Measurements from ENCODE around the gene SSTR5.
"Not testable (repeated sequence)": the region's sequence is repeated elsewhere in the genome, so short reads cannot be mapped to it uniquely, and the experiment has no call there.

The SSTR5 gene

DNA sequence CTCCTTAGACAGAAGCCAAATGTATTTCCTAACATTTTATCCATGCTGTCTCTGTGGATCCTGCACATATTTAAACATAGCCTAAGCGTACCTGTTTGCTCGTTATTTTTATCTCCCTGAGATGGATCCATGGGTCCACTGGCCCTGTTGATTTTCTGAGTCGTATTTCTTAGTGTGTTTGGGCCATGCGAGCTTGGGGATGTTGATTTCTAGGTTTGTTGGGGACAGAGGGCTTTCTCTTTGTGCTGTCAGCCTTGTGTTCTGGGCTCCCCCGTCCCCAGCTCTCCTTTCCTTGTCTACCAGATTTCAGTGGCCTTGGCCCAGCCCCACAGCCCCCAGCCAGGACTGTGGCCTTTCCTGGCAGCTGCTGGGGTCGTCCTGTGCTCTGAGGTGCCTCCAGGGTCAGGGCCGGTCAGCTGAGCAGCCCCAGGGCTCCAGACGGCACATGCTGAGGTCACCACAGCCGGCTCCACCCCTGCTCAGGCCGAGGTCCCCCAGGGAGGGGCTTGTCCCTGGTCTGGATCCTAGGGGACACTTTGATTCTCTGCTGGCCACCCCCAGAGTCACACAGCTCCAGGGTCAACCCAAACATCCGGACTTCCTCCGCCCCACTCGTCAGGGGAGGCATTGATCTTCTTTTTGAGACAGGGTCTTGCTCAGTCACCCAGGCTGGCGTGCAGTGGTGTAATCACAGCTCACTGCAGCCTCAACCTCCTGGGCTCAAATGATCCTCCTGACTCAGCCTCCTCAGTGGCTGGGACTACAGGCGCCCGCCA is 4.4 kb downstream of the SSTR5 start:
- DNase-seq = no peak

GRCh38 chr16:1077877-1078578 is 5.5 kb downstream of the SSTR5 start:
- no peak for DNase-seq

DNA sequence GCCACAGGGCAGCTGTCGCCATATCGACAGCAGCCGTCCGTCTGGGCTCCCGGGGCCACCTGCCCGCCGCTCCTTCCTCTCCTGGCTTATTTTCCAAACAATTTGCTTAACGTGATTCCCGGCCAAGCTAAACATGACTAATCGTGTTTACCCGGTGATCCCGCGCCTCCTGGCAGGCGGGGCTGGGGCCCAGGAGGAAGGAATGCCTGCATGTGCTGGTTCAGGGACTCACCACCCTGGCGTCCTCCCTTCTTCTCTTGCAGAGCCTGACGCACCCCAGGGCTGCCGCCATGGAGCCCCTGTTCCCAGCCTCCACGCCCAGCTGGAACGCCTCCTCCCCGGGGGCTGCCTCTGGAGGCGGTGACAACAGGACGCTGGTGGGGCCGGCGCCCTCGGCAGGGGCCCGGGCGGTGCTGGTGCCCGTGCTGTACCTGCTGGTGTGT is 6.1 kb downstream of the SSTR5 start:
- DNase-seq = no peak

DNA sequence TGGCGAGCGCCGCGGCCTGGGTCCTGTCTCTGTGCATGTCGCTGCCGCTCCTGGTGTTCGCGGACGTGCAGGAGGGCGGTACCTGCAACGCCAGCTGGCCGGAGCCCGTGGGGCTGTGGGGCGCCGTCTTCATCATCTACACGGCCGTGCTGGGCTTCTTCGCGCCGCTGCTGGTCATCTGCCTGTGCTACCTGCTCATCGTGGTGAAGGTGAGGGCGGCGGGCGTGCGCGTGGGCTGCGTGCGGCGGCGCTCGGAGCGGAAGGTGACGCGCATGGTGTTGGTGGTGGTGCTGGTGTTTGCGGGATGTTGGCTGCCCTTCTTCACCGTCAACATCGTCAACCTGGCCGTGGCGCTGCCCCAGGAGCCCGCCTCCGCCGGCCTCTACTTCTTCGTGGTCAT is 6.8 kb downstream of the SSTR5 start:
- DNase-seq = no peak

DNA sequence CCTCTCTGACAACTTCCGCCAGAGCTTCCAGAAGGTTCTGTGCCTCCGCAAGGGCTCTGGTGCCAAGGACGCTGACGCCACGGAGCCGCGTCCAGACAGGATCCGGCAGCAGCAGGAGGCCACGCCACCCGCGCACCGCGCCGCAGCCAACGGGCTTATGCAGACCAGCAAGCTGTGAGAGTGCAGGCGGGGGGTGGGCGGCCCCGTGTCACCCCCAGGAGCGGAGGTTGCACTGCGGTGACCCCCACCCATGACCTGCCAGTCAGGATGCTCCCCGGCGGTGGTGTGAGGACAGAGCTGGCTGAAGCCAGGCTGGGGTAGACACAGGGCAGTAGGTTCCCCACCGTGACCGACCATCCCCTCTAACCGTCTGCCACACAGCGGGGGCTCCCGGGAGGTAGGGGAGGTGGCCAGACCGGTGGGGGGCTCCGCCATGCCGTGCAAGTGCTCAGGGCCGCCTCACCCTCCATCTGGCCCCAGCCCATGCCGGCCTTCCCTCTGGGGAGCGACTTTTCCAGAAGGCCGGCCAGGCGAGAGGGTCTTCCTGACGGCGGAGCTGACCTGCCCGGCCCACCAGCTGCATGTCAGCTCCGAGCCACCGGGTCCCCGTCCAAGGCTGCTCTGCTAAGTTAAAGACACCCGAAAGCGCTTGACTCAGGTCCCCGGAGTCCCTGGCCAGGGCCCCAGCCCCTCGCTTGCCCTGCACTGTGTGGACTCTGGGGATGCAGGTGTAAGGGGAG is 7.4 kb downstream of the SSTR5 start:
- no peak for DNase-seq

- DNase-seq = no peak
Measured at GRCh38 chr16:1080801-1081733, 8.5 kb downstream of the SSTR5 start.

- no peak for DNase-seq
Measured at GRCh38 chr16:1081734-1082265, 9.3 kb downstream of the SSTR5 start.

GRCh38 chr16:1082266-1082951 is 9.9 kb downstream of the SSTR5 start:
- DNase-seq = no peak

DNA sequence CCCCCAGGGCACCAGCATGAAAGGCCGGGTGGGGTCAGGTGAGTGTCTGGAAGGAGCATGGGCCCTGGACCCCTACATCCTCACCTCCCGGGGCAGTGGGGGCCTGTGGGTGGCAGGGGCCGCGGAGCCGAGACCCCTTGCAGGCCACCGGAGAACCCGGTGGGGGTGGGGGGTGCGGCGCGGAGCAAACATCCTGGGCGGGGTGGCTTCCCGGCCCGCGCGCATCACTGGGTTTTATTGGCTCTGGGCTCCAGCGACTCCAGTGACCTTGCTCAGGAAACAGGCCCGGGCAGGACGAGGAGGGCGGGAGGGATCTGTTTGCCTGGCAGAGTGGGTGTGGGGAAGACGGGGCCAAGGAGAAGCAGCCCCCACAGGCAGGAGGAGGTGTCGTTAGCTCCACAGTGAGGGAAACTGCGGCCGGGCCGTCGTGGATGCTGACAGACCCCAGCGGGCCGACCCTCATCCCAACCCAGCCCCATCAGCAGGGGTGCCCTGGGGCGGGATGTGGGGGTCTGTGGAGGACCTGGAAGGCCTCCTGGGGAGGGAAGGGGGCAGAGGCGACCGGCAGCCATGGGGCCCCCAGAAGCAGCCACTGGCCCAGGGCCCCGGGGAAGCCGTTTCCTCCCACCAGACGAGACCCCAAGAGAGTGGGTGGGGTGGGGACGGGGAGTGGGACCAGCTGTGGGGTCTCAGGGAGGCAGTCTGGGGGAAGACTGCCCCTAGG is 10.6 kb downstream of the SSTR5 start:
- no peak for DNase-seq

GRCh38 chr16:1084971-1085370 is 12.4 kb downstream of the SSTR5 start:
- DNase-seq = no peak

- not testable (repeated sequence) for DNase-seq
Measured at GRCh38 chr16:1086443-1086842, 13.9 kb downstream of the SSTR5 start.

DNA sequence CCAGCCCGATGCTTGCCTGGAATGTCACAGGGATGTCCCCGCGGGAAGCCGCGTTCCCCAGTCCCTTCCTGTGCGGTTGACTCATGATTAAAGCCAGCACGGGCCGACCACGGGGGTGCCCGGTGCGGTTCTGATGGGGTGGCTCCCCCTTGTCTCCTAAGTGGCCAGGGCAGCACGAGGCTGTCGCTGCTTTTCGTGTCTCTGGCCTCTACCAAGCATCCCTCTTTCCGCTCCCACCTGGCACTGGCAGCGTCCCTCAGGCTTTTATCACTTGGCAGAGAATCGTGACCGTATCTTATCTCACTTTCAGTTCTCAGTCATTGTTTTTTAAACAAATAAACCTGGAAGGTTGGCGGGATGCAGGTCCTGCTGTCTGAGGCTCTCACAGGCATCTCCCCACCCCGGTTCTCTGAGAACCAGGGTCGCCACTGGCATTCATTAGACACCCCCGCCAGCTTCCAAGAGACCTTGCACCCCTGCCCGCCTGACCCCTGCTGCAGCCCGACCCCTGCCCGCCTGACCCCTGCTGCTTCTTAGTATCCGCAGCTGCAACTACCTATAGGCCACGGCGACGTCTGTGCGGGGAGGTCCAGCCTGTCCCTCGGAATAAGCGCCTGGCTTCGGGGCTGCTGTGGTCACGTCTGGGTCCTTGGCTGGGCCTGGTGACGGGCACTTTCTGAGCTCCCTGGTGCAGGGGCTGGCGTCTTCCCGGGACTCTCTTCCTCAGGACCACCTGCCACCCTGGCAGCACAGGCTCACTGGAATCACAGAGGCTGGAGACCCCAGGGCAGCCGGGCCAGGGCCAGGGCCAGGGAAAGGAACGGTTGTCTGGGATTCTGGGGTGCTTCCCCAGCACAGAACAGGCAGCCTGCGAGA is 16.0 kb downstream of the SSTR5 start:
- DNase-seq = no peak

GRCh38 chr16:1089439-1089821 is 16.9 kb downstream of the SSTR5 start:
- DNase-seq = no peak

GRCh38 chr16:1089822-1090619 is 17.5 kb downstream of the SSTR5 start:
- no peak for DNase-seq

GRCh38 chr16:1090620-1091587 is 18.4 kb downstream of the SSTR5 start:
- no peak for DNase-seq

- DNase-seq = no peak
Measured at GRCh38 chr16:1091992-1092552, 19.5 kb downstream of the SSTR5 start.

GRCh38 chr16:1092685-1093283 is 20.2 kb downstream of the SSTR5 start:
- DNase-seq = not testable (repeated sequence)
